ENCODE results near the gene THYN1. TPM values are rescaled to one million over a fixed set of nuclear protein-coding genes. Genes with fewer than 3 reads are reported as not detected.
A peak's percentile ranks its signal among the peaks of the same experiment; 100 is the strongest.

The THYN1 gene
- total RNA-seq (2016; rRNA removed; fragmentation: Illumina TruSeq; extraction: Trizol) (87.6 and 124 TPM in 2 replicates), polyA plus RNA-seq (2011; rRNA removed) (36.1 and 42.9 TPM in 2 replicates), polyA minus RNA-seq (2011; rRNA and poly(A)+ RNA removed; ENCODE audit: low replicate concordance) (13.8 and 26.1 TPM in 2 replicates), Bru-seq, nascent RNA (percentile 65 among the genes with signal in this experiment), BruChase-seq, experiment 1, labeled RNA remaining after a 6-hour chase (percentile 66 among the genes with signal in this experiment), BruChase-seq, experiment 2, labeled RNA remaining after a 2-hour chase (percentile 59 among the genes with signal in this experiment)
- total RNA-seq (2016; cell fraction: cytosol; rRNA removed; fragmentation: Illumina TruSeq; extraction: Trizol; ENCODE audit: low read depth) = 27.7 and 28.2 TPM in 2 replicates
- 85.6 and 131 TPM in 2 replicates for total RNA-seq (2016; cell fraction: insoluble cytoplasmic fraction; rRNA removed; fragmentation: Illumina TruSeq; extraction: Trizol)
- 30.8 and 33.6 TPM in 2 replicates for total RNA-seq (2016; cell fraction: membrane; rRNA removed; fragmentation: Illumina TruSeq; extraction: Trizol)
- 36.1 and 37.9 TPM in 2 replicates for total RNA-seq (2016; cell fraction: nucleus; rRNA removed; fragmentation: Illumina TruSeq; extraction: Trizol)
- 26.4 and 34.6 TPM in 2 replicates for polyA plus RNA-seq (2011; cell fraction: cytosol; rRNA removed)
- 36.2 and 44.1 TPM in 2 replicates for polyA plus RNA-seq (2011; cell fraction: nucleus; rRNA removed)
- 37.8 and 41.8 TPM in 2 replicates for polyA plus RNA-seq (2012)
- polyA plus RNA-seq (2016; cell fraction: cytosol; fragmentation: Illumina TruSeq; extraction: Trizol; ENCODE audit: low read depth) = 16.9 and 21.6 TPM in 2 replicates
- 112 and 113 TPM in 2 replicates for polyA plus RNA-seq (2016; cell fraction: insoluble cytoplasmic fraction; fragmentation: Illumina TruSeq; extraction: Trizol; ENCODE audit: low read depth)
- polyA plus RNA-seq (2016; cell fraction: membrane; fragmentation: Illumina TruSeq; extraction: Trizol; ENCODE audit: low read depth) = 19.0 and 24.5 TPM in 2 replicates
- 55.9 and 59.2 TPM in 2 replicates for polyA plus RNA-seq (2016; cell fraction: nucleus; fragmentation: Illumina TruSeq; extraction: Trizol; ENCODE audit: insufficient read depth, low read depth)
- polyA minus RNA-seq (2011; cell fraction: cytosol; rRNA and poly(A)+ RNA removed) = 20.0 and 22.4 TPM in 2 replicates
- polyA minus RNA-seq (2011; cell fraction: nucleus; rRNA and poly(A)+ RNA removed) = 13.6 and 18.3 TPM in 2 replicates
- long read RNA-seq, experiment 1, transcript THYN1-202 (7 exons, 835 nt) = minor isoform, 8 of 89 reads
- long read RNA-seq, experiment 1, transcript THYN1-204 (8 exons, 893 nt) = major isoform, 24 of 89 reads
- long read RNA-seq, experiment 1, transcript THYN1-203 (8 exons, 943 nt) = minor isoform, 20 of 89 reads
- long read RNA-seq, experiment 1, transcript THYN1-201 (7 exons, 1,299 nt) = minor isoform, 22 of 89 reads
- long read RNA-seq, experiment 1, partial matches to known transcripts = 4 of 89 reads
- long read RNA-seq, experiment 1, other reads (novel, unspliced or antisense) = 11 of 89 reads
- long read RNA-seq, experiment 2, transcript THYN1-201 (7 exons, 1,299 nt) = minor isoform, 12 of 75 reads
- long read RNA-seq, experiment 2, transcript THYN1-203 (8 exons, 943 nt) = minor isoform, 12 of 75 reads
- long read RNA-seq, experiment 2, transcript THYN1-204 (8 exons, 893 nt) = major isoform, 26 of 75 reads
- long read RNA-seq, experiment 2, partial matches to known transcripts = 15 of 75 reads
- long read RNA-seq, experiment 2, other reads (novel, unspliced or antisense) = 6 of 75 reads

DNA sequence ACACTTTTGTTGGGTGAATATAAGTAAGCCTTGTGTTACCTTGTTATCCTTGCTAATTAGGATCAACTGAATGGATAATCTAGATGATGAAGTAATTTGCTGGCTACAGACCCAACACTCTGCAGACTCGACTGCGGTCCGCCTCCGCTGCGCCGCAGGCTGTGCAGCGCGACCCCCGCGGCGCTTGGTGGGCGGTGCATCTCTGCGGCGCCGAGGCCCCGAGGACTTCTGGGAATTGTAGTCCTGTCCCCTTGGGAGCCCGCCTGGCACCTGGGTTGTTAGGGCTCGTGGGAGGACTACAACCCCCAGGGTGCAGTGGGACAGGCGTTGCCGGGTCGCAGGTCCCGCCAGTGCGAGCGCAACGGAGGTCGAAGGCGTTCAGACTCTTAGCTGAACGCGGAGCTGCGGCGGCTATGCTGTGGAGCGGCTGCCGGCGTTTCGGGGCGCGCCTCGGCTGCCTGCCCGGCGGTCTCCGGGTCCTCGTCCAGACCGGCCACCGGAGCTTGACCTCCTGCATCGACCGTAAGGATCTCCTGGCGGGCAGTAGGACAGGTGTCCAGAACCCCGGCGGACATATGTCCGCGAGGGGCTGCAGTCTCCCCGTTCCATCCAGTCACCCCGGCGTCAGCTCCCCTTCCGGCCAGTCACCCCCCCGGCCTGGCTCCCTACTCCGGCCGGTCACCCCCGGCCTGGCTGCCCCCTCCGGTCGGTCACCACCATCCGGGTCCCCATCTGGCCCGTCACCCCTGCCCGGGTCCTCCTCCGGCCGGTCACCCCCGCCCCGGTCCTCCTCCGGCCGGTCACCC lies at the start of gene THYN1, which contains the start of gene ACAD8:
Gene THYN1, minus strand, starts transcription at position 165 of the 806 bp plus-strand sequence. CDS start 470 bp downstream, outside the sequence.
Gene ACAD8, plus strand, starts transcription at position 381 of the 806 bp plus-strand sequence. Its CDS starts 33 bp downstream, at position 414.
- Histone ChIP-seq H2AFZ (ENCODE audit: low read length) (peak within 1 kb of the TSS; percentile 98), H3K4me1 (ENCODE audit: insufficient read depth, low read length) (peaks cover 24% of the 10 kb centered on the region), H3K27ac (ENCODE audit: extremely low read length, insufficient read depth, low read length) (peak within 1 kb of the TSS; percentile 61), H3K9me3 (ENCODE audit: low read length) (no peaks in the 10 kb centered on the region), H3K36me3 (replicated peaks in 1 of 2; ENCODE audit: control insufficient read depth in 1 of 2, insufficient read depth in 2 of 2, low read length in 2 of 2) (peaks cover 9 to 28% of the 10 kb centered on the region in 2 experiments; a peak in 3 of 5 replicates), H3K79me2 (ENCODE audit: insufficient read depth, low read length) (peaks cover 21% of the 10 kb centered on the region), H4K20me1 (ENCODE audit: insufficient read depth, low read length) (no peaks in the 10 kb centered on the region), H3K4me2 (ENCODE audit: low read depth, low read length) (peak within 1 kb of the TSS; percentile 77), H3K9ac (ENCODE audit: insufficient read depth, low read depth, low read length) (peak within 1 kb of the TSS; percentile 75), H3K27me3 (ENCODE audit: control insufficient read depth in 1 of 2, insufficient read depth in 2 of 2, low read length in 2 of 2) (no peaks in the 10 kb centered on the region), H3K4me3 (replicated peaks in 1 of 3; ENCODE audit: insufficient read depth in 1 of 3, low read depth in 2 of 3, low read length in 3 of 3) (peak within 1 kb of the TSS; percentile 75 to 98 (median 86))
- ChIA-PET POLR2A (interaction anchor here (0.6 to 1.8 kb wide), 3 partner anchors 27 to 213 kb away, joined by 3 to 12 read pairs (median 3); partner anchors contain the start of genes NCAPD3 and VPS26B), CTCF (ENCODE audit: low intra/inter-chr PET ratio, low total read pairs) (no interaction called here)
- no TSS peak for BruUV-seq (replicated peaks)
- WGBS (ENCODE audit: low lambda C conversion rate) = 0% methylated on average over 7 of the region's 70 CpGs
- in situ Hi-C loops (cut with HindIII; ENCODE audit: extremely low pct_ligation_motif_present, low pct_unique_long_range_greater_than_20kb) = no loop called here
- peak; percentile 99 for ATAC-seq
- peak; percentile 93 for DNase-seq (ENCODE audit: low spot score)
- FAIRE-seq = peak; percentile 87
- intact Hi-C loops (cut with micrococcal nuclease; ENCODE audit: unreplicated experiment) = loop anchor here (2.0 kb wide), 1 partner anchor 29 kb away; the partner anchor contains the start of gene VPS26B
- TF ChIP-seq ZNF367 (CRISPR knock-in tag; IDR thresholded peaks at IDR 0.05; ENCODE audit: borderline replicate concordance) = no peak
- no peak for TF ChIP-seq REL (CRISPR knock-in tag; conservative IDR thresholded peaks at IDR 0.05)
- TF ChIP-seq, protein P1, sequence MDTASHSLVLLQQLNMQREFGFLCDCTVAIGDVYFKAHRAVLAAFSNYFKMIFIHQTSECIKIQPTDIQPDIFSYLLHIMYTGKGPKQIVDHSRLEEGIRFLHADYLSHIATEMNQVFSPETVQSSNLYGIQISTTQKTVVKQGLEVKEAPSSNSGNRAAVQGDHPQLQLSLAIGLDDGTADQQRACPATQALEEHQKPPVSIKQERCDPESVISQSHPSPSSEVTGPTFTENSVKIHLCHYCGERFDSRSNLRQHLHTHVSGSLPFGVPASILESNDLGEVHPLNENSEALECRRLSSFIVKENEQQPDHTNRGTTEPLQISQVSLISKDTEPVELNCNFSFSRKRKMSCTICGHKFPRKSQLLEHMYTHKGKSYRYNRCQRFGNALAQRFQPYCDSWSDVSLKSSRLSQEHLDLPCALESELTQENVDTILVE (CRISPR knock-in tag; IDR thresholded peaks at IDR 0.05) = peak; percentile 70; the same call in 1 of the 2 replicates
- TF ChIP-seq PRMT3 (CRISPR knock-in tag; IDR thresholded peaks at IDR 0.05; ENCODE audit: borderline replicate concordance, low read depth) = no peak
- 0 out of 2 replicates have a peak, but pooled peaks have one; percentile 48 for TF ChIP-seq SIN3A (IDR thresholded peaks at IDR 0.05; ENCODE audit: borderline replicate concordance, low read depth, low read length)
- TF ChIP-seq REXO4 (CRISPR knock-in tag; IDR thresholded peaks at IDR 0.05; ENCODE audit: borderline replicate concordance) = no peak
- TF ChIP-seq ZNF569 (CRISPR knock-in tag; IDR thresholded peaks at IDR 0.05; ENCODE audit: borderline replicate concordance) = no peak
- no peak for TF ChIP-seq CAMTA2 (CRISPR knock-in tag; IDR thresholded peaks at IDR 0.05; ENCODE audit: borderline replicate concordance)
- no peak for TF ChIP-seq ZNF766 (CRISPR knock-in tag; IDR thresholded peaks at IDR 0.05; ENCODE audit: borderline replicate concordance)
- TF ChIP-seq ZNF598 (CRISPR knock-in tag; IDR thresholded peaks at IDR 0.05; ENCODE audit: borderline replicate concordance) = peak; percentile 80; the same call in 1 of the 2 replicates
- TF ChIP-seq ZNF772 (CRISPR knock-in tag; IDR thresholded peaks at IDR 0.05) = peak; percentile 3; the same call in 1 of the 2 replicates
- 0 out of 4 replicates have a peak, but pooled peaks have one; percentile 19 to 25 for TF ChIP-seq NR2F1 (CRISPR knock-in tag; IDR thresholded peaks at IDR 0.05)
- TF ChIP-seq, protein P2, sequence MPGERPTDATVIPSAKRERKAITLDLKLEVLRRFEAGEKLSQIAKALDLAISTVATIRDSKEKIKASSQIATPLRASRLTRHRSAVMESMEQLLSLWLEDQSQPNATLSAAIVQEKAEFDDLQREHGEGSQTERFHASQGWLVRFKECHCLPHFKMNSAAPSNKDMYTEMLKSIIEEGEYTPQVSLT (CRISPR knock-in tag; IDR thresholded peaks at IDR 0.05; ENCODE audit: borderline replicate concordance, low read depth) = no peak
- no peak for TF ChIP-seq ZNF724P (CRISPR knock-in tag; IDR thresholded peaks at IDR 0.05; ENCODE audit: borderline replicate concordance)
